ENCODE data around the gene FGL2.
"Not testable (repeated sequence)": the region's sequence is repeated elsewhere in the genome, so short reads cannot be mapped to it uniquely, and the experiment has no call there.

The FGL2 gene

GRCh38 chr7:77209479-77210139, 10.0 kb upstream of the FGL2 start:
- DNase-seq, result no peak

GRCh38 chr7:77208416-77208815, 8.8 kb upstream of the FGL2 start:
- no peak for DNase-seq

- no peak for DNase-seq
These were observed 6.1 kb upstream of the FGL2 start for GRCh38 chr7:77205706-77206105.

- DNase-seq, result no peak
These were observed 2.9 kb upstream of the FGL2 start for GRCh38 chr7:77202481-77202976.

GRCh38 chr7:77200542-77200941, 923 bp upstream of the FGL2 start:
- no peak for DNase-seq

GRCh38 chr7:77197141-77197540, 2.5 kb downstream of the FGL2 start:
- DNase-seq, result no peak

- DNase-seq, result no peak
These were observed 10.7 kb downstream of the FGL2 start for GRCh38 chr7:77188731-77189437.

GRCh38 chr7:77185866-77186265, 13.8 kb downstream of the FGL2 start:
- no peak for DNase-seq

GRCh38 chr7:77184990-77185389, 14.6 kb downstream of the FGL2 start:
- no peak for DNase-seq

- no peak for DNase-seq
These were observed 15.2 kb downstream of the FGL2 start for GRCh38 chr7:77184463-77184862.

- no peak for DNase-seq
These were observed 17.4 kb downstream of the FGL2 start for GRCh38 chr7:77182261-77182660.

- DNase-seq, result no peak
These were observed 17.9 kb downstream of the FGL2 start for GRCh38 chr7:77181734-77182133.

- DNase-seq, result no peak
These were observed 18.5 kb downstream of the FGL2 start for GRCh38 chr7:77181015-77181595.

- DNase-seq, result not testable (repeated sequence)
These were observed 21.6 kb downstream of the FGL2 start for GRCh38 chr7:77178024-77178423.

- DNase-seq, result not testable (repeated sequence)
These were observed 22.2 kb downstream of the FGL2 start for GRCh38 chr7:77177321-77177904.

GRCh38 chr7:77175274-77175800, 24.3 kb downstream of the FGL2 start:
- DNase-seq, result not testable (repeated sequence)

- not testable (repeated sequence) for DNase-seq
These were observed 25.2 kb downstream of the FGL2 start for GRCh38 chr7:77174418-77174817.

GRCh38 chr7:77172437-77173172, 27.0 kb downstream of the FGL2 start:
- not testable (repeated sequence) for DNase-seq

GRCh38 chr7:77171073-77171472, 28.5 kb downstream of the FGL2 start:
- not testable (repeated sequence) for DNase-seq

GRCh38 chr7:77157446-77157845, 42.2 kb downstream of the FGL2 start:
- no peak for DNase-seq

GRCh38 chr7:77157034-77157433, 42.6 kb downstream of the FGL2 start:
- not testable (repeated sequence) for DNase-seq

GRCh38 chr7:77155601-77156377, 43.8 kb downstream of the FGL2 start:
- DNase-seq, result not testable (repeated sequence)

Data from kidney glomerular epithelial cell (primary cell).